Activated T-cell treated with anti-CD3 and anti-CD28 coated beads for 4 hours (primary cell): Measurements from ENCODE around the gene C5orf52.
"Not testable (repeated sequence)": the region's sequence is repeated elsewhere in the genome, so short reads cannot be mapped to it uniquely, and the experiment has no call there.

Experiments
- DNase-seq: peaks from one replicate; pipeline ENCODE4 v3.0.0-alpha.2; 2020

The C5orf52 gene

DNA sequence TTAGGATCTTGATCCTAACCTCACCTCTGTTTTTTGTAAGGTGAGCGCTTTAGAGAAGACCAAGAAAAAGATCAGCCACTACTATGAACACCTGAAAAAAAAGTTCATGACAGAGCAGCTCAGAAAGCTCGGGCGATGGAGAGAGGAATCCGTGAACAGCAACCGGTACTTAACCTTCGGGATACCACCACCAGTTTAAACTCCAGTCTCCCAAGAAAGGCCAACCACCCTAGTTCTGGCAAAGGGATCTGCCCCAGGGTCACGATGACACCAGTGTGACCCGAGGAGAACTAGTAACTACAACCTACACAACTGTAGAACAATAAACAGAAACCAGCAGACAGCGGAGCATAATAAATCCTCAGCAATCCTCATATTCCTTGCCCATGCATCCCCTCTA lies 8.5 kb downstream of the C5orf52 start:
- no peak for DNase-seq

DNA sequence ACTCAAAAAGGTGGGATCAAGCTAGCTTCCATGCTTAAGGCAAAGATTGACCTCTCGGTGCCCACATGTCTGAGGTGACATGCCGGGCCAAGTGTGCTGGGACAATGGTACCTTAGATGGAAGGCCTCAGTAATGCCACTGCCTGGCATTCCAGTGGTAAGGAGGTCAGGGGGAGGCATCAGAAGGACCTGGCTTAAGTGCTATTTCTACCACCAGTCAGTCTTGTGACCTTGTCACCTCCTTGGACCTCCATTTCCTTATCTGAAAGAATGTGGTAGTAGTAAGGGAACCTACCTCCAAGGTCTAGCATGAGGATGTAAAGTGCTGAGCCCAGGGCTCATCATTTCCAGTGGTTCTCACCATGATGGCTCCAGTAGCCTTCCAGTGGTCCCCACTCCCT lies 8.9 kb downstream of the C5orf52 start:
- no peak for DNase-seq

DNA sequence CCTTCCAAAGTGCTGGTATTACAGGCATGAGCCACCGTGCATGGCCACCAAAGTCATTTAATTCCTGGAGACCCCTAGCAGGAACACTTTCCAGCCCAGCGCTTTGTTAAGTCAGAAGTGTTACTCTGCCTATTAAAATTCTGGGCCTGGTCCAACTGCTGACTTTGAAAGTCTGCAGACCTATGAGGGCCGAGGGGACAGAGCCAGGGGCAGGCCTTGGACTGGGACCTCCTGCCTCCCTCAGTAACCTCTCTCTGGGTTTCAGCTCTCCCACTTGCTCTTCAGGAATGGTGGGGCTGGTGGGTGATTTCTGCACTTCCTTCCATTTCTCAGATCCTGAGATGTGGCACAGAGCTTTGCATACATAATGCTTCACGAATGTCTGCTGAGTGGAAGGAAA lies 9.7 kb downstream of the C5orf52 start:
- DNase-seq, result no peak

DNA sequence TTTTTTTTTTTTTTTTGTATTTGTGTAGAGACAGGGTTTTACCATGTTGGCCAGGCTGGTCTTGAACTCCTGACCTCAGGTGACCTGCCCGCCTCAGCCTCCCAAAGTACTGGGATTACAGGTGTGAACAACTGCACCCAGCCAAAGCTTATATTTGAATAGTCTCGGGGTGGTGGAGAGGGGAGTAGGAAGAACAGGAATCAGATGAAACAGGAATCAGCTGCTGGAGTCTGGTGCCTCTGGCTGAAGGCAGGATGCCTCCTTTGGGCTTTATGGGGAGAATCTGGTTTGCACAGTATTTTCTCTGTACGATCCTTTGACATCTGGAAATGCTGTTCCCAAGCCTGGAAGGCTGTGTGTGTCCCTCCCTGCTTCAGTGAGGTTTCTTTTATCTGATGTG lies 10.9 kb downstream of the C5orf52 start:
- no peak for DNase-seq

DNA sequence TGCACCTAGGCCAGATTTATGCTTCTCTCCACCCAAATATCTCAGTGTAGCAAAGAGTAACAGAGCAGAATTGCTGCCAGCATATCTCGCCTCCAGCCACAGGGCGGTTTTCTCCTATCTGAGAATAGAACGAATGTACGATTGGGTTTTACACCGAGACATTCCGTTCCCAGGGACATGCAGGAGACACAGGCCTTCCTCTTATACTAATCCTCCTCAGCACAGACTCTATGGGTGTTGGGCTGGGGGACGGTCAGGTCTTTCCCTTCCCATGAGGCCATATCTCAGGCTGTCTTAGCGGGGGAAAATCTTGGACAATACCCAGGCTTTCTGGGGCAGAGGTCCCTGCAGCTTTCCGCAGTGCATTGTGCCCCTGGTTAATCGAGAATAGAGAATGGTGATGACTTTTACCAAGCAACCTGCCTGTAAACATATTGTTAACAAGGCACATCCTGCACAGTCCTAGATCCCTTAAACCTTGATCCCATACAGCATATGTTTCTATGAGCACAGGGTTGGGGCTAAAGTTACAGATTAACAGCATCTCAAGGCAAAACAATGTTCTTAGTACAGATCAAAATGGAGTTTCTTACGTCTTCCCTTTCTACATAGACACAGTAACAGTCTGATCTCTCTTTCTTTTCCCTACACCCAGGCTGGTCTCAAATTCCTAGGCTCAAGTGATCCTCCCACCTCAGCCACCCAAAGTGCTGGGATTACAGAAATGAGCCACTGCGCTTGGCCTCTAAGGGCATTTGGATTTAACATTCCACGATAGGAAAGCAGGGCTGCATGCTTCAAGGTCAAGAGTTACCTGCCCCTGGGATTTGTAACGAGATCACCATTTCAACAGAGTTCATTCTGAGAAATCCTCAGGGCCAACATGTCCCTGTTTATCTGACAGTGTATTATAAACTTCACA lies 15.2 kb downstream of the C5orf52 start:
- DNase-seq, result not testable (repeated sequence)

DNA sequence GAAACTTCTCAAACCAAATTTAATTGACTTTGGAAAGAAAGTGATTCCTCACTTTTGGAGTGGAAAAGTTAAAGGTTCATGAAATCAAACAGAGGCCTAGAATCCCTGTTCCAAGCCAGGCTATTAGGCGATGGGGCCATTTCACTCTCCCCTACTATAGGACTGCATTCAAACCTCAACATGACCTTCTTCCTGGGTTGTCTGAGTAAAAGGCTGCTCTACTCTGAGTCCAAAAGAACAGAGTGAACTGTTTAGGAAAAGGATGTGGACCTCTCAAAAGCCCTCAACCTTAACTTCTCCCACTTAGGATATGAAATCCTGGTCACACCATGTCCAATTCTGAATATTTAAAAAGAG lies 15.8 kb downstream of the C5orf52 start:
- DNase-seq, result no peak

DNA sequence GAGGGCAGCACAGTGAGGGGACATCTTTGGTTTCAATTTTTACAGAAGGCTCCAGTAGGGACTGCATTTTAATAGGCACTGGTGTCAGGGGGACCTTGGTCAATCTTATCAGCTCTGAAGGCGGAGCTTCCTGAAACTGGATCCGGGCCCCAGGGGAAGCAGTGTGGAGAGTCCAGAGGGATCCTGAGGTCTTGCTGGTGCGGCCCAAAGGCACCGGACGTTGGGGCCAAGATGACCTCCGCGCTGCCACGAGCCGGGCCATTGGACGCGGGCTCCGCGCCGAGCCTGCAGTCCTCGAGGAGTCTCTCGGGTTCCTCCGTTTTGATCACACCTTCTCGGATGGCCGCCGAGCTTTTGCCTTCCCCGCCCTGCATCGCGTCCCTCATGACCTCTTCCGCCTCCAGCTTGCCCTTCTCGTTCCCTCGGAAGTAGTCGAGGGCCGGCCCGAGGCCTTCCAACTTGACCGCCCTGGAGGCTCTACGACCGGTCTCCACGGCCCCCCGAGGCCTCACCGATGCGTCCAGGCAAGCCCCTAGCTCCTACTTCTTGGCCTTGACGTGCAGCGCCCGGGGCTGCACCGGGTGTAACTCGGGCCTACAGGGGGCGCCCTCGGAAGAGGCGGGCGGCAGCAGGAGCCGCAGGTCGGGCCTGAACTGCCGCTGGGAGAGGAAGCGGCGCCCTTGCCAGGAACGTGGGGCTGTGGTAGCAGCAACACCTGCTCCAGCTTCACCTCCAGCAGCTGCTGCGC lies 18.8 kb downstream of the C5orf52 start:
- DNase-seq, result no peak

DNA sequence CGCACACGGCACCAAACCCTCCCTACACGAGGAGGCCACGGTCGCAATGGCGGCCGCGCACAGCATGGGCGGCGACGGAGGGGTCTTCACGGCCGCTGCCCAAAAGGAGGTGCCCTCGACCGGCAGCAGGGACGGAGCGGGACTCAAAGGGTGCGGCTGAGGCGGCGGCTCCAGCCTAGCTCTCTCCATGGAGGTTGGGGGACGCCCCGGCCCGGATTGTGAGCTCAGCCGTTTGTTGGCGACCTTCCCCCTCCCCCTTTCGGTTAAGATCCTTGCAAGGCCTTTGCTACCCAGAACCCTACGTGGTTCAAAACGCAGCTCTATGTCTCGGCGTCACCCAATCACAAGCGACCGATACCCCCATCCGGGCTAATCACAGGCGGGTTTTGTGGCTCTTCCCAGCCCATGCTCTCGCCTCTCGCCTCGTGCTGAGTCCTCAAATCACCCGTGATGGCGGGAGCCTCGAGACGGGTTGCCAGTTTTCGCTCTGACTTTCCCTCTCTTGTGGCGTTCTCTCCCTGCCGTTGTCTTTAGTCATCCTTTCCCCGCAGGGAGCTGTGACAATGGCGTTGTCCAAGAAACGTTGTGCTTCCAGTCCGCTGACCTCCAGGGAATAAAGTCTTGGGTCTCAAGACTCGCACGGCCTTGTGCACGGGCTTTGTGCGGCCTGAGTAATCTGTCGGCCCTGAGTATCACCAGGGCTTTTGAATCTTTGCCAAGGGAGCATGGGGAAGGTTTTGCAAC lies 19.5 kb downstream of the C5orf52 start:
- no peak for DNase-seq

DNA sequence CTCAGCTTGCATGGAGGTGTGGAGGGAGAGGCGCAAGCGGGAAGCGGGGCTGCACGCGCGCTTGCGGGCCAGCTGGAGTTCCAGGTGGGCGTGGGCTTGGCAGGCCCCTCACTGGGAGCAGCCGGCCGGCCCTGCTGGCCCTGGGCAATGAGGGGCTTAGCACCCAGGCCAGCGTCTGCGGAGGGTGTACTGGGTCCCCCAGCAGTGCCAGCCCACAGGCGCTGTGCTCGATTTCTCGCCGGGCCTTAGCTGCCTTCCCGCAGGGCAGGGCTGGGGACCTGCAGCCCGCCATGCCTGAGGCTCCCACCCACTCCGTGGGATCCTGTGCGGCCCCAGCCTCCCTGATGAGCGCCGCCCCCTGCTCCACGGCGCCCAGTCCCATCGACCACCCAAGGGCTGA lies 22.5 kb downstream of the C5orf52 start:
- not testable (repeated sequence) for DNase-seq

DNA sequence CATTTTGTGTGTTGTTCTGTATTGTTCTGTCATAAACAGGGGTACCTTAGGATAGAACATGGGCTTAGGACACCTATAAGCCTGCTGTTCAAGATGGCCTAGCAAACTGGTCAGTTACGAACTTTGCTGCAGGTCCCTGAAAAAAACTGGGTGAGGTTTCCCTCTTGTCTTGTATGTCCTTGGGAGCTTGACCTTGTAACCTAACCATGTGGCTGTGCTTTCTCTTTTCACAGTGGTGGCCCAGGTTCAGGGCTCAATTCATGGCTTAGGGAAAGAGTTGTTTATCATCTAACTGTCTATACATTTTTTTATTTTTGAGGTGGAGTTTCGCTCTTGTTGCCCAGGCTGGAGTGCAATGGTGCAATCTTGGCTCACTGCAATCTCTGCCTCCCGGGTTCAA lies 24.8 kb downstream of the C5orf52 start:
- DNase-seq, result not testable (repeated sequence)

DNA sequence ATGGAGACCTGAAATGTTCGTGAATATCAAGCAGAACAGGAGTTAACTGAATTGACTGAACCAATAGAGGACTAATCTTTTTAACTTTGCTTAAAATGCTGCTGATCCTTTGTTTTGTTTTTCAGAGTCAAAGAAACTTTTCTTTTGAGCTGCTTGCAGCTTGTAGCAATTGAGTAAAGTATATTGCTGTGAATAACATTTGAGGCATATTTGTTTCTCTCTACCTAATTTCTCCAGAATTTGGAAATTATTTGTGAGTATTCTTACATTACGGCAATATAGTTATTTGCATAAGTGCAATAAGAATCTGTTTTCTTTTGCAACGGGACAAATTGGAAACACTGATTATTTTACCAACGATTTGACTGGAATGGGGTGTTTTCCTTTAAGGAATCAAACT lies 27.3 kb downstream of the C5orf52 start:
- not testable (repeated sequence) for DNase-seq

DNA sequence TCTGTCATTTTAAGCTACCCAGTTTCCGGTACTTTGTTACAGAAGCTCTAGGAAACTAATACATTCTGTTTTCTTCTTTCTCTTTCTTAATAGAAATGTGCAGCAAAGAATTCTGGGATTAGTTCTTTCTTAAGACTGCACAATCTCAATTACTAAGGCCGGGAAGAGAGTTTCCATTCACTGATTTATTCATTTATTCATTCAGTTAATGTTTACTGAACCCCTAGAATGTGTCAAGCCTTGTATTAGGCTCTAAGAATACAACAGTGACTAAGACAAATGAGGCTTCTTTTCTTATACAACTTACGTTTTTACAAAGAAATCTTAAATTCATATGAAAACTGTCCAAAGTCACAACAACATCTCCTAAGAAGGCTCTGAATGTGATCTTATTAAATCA lies 32.4 kb downstream of the C5orf52 start:
- DNase-seq, result no peak

DNA sequence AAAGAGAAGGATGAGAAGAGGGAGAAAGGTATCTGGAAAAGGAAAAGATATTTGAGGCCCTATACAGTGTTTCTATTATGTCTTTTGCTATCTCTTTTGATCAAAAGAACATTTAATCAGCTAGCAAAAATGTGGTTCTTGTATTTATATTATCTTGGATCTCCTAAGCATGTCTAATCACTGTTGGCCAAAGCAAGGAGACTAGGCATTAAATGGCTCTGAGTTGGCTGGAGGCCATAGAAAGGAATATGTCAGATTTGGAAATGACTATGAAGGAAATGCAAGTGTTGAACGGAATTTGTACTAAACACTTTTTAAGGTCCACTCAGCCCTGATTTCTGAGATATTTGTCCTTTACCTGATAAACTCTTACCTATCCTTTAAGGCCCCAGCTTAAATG lies 37.5 kb downstream of the C5orf52 start:
- no peak for DNase-seq

DNA sequence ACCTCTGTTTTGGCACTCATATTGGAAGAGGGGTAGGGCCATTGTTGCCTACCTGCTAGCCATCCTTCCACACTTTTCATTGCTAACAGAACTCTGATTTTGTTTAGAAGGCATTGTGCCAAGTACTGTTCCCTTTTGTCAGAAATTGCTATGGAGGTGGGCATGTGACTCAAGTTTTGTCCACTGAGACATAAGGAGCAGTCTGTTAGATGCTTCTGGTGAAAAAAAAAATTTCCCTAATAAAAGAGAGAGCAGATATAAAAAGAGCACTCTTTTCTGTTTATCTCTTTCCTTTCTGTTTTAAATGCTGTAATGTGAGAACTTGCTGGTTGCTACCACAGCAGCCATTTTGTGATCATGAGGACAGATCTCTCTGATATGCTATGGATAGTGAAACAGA lies 38.0 kb downstream of the C5orf52 start:
- no peak for DNase-seq

DNA sequence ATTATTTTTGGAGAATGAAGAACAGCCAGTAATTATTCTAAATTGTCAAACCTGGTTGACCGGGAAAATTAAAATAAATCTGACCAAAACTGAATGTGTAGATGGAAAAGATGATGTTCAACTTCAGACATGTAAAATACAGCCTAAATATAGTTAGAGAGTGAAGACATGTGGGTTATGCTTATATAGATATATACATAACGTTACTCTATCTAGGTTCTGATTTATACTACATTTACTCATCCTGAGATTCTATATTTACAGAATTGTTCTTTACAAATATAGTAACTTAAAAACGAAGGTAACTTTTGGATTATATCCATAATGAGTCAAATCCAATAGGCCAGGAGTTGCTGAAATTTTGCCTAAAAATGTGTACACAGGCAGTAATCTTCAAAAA lies 39.1 kb downstream of the C5orf52 start:
- no peak for DNase-seq

DNA sequence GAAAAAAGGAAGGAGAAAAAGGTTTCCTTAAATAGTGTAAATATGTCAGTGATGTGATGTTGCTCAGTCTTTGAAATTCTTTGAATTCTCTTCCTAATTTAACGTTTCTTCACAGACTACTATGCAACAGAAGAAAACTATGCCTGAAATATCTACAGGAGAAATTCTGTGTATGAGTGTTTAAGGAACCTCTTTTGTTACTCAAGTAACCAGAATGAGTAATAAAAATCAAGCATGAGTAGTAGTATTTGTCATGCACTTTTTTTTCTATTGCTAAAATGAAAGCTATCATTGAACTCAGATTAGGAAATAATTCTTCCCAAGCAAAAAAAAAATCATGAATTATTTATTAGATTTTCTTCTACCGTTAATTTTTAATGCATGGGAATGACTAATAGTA lies 39.5 kb downstream of the C5orf52 start:
- no peak for DNase-seq

DNA sequence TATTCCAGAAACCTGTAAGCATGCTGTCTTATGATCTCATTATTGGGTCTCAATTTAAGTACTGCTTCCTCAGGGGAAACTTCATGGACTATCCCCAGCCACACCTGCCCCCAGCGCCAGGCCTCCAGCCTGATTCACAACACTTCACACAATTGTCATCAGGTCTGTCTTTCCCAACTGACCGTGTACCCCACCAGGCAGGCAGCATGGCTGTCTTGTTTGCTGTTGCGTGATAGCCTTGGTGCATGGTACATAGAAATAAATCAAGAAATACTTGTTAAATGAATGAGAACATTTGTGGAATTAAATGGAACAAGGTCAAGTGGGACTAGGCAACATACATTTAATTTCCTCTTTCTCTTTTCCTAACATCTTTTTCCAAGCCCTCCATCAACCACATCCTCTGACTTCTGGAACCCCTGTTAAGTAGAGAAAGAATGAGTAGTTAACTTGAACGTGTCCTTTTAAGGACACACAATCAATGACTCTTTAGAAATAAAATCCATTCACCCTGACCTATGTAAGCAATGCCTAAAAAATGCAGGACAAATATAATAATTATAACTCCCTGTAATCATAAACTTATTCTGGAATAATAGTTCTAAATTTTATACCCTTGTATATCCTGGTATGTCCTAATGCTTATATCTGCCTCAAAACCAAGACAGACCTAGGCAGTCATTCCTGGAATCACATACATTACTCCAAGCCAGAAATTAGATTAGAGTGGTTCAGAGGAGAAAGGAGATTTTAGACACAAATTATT lies 42.7 kb downstream of the C5orf52 start:
- DNase-seq, result no peak

DNA sequence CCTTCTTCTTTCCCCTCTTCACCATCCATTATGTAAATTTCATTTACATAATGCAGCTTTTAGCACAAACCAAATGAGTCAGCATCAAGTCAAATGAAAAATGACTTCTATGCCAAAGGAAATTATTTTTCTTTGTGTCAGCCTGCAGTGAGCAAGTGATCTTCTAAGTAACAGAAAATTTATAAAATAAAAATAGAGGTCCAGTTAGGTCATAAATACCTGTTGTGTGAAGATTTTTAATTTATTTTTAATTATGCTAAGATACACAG lies 43.2 kb downstream of the C5orf52 start:
- DNase-seq, result no peak

DNA sequence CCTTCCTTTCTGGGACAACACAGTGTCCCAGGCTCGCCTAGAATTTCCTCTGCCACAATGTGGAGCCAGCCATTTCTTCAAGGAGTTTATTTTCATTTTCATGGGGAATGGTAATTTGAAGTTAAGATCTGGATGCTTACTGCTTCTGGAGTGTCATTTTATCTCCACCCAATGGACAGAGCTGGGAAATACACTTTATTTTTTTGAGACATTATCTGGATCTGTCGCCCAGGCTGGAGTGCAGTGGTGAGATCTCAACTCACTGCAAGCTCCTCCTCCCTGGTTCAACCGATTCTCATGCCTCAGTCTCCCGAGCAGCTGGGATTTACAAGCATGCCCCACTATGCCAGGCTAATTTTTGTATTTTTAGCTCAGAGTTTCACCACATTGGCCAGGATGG lies 47.2 kb downstream of the C5orf52 start:
- no peak for DNase-seq

DNA sequence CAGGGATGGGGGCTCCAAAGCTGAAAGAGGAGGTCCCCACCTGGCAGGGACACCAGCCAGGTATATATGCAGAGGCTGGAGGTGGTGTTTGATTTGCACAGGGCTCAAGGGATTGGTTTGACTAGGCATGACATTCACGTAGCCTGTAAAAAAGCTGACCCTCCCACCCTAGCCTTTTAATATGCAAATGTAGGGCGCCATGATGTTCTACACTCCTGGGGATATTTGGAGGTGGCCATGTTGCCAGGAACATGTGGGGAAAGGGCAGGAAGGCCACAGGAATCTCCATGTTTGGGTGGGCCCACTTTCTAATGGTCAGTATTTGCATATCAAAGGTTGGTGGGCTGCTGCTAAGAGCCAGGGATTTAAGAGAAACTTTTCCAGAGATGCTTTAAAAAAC lies 47.9 kb downstream of the C5orf52 start:
- no peak for DNase-seq

DNA sequence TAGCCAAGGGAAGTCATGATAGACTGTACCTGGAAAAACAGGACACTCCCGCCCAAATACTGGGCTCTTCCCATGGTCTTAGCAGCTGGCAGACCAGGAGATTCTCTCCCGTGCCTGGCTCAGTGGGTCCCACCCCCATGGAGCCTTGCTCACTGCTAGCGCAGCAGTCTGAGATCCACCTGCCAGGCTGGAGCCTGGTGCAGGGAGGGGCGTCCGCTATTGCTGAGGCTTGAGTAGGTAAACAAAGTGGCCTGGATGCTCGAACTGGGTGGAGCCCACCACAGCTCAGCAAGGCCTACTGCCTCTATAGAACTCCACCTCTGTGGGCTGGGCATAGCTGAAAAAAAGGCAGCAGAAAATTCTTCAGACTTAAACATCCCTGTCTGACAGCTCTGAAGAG lies 49.8 kb downstream of the C5orf52 start:
- DNase-seq, result no peak

DNA sequence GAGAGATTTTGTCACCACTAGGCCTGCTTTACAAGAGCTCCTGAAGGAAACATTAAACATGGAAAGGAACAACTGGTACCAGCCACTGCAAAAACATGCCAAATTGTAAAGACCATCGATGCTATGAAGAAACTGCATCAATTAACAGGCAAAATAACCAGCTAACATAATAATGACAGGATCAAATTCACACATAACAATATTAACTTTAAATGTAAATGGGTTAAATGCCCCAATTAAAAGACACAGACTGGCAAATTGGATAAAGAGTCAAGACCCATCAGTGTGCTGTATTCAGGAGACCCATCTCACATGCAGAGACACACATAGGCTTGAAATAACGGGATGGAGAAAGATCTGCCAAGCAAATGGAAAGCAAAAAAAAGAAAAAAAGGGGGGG lies 51.6 kb downstream of the C5orf52 start:
- not testable (repeated sequence) for DNase-seq

DNA sequence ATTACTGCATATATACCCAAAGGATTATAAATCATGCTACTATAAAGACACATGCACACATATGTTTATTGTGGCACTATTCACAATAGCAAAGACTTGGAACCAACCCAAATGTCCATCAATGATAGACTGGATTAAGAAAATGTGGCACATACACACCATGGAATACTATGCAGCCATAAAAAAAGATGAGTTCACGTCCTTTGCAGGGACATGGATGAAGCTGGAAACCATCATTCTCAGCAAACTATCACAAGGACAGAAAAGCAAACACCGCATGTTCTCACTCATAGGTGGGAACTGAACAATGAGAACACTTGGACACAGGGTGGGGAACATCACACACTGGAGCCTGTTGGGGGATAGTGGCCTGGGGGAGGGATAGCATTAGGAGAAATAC lies 55.3 kb downstream of the C5orf52 start:
- DNase-seq, result not testable (repeated sequence)
